HG03460 (cell line): ENCODE results near the gene MYOCOS.
A peak's percentile ranks its signal among the peaks of the same experiment; 100 is the strongest.
"Not testable (repeated sequence)": the region's sequence is repeated elsewhere in the genome, so short reads cannot be mapped to it uniquely, and the experiment has no call there.

Source experiments
- ATAC-seq: cut with Tn5 transposase; IDR thresholded peaks from one replicate; pipeline ENCODE4 v1.9.1; 2021; ENCODE audit not compliant: unreplicated experiment

MYOCOS gene, protein sequence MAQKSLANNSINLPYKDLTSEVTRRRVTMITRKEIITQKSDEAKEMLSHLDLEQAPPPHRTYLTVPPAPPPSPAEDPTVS

DNA sequence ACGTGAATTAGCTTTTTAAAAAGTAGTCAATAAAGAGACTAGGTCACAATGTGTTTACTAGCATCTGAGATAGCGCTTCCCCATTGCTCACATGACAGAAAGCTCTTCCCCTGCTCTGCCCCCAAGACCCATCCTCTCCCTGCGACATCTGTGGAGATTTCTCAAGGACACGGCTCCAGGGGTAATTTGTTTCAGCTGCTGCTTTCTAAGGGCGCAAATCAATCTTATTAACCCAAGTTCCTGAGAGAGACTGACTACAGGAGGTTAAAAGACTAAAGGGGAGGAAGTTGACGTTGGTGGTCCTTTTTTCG lies at the start of gene MYOCOS:
TSS of gene MYOCOS (plus strand) at position 92 of the 311 bp plus-strand sequence. CDS start 1,641 bp downstream, outside the sequence.
- ATAC-seq = no peak

DNA sequence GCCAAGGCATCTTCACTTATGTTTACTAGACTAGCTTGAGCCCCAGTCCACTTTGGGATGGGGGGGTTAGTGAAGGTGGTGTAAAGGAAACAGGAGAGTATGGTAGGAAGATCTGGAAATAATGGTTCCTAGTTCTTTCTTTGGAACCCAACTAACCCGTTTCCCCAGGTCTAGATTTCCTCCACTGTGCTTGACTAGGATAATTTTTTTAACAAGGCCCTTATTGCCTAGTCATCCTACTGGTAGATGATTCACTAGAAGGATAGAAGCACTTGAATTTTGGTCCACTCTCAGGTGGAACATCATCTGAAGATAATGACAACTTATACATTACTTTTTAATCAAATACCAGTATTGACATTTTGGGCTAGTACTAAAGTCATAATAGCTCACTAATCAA lies 45.9 kb upstream of the MYOCOS start:
- no peak for ATAC-seq

DNA sequence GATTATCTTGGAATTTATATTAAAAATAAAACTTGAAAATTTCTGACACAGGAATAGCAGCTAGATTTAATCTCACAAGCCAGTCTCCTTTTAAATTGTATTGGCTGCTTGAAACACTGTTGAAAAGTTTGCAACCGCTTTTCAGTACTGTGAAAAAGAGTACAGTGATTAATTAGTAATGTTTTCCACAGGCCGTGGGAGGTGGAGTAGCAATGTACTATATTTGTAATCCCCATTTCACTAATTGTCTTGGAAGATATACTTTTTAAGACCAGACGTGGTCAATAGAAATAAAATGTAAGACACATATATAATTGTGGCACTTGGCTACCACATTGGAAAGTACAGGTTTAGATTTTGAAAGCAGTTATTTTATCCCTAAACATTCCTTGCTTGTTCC lies 40.8 kb upstream of the MYOCOS start:
- ATAC-seq = no peak

DNA sequence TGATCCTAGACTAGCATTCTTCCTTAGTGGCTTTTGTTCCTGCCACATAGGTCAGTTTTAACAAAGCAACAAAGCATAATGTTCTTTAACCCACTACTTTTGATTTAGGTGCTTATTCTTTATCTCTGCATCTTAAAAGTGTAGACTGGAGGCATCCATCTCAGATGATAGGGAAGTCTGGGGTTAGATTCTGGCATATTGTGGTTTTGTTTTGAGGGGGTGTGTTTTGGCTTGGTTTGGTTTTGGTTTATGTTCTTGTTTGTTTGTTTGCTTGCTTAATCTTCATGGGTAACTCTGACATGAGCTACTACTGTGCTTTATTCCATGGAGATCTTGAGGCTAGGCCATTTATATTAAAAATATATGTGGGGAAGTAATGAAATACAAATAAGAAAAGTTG lies 40.3 kb upstream of the MYOCOS start:
- no peak for ATAC-seq

DNA sequence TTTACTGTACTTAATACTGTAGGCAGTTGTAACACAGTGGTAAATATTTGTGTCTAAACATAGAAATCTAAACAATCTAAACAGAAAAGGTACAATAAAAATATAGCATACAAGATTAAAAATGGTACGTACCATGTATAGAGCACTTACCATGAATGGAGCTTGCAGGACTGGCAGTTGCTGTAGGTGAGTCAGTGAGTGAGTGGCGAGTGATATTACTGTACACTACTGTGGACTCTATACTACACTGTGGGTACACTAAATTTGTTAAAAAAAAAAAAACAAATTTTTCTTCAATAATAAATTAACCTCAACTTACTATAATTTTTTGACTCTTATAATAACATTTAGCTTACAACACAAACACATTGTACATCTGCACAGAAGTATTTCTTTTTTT lies 39.5 kb upstream of the MYOCOS start:
- ATAC-seq = no peak

DNA sequence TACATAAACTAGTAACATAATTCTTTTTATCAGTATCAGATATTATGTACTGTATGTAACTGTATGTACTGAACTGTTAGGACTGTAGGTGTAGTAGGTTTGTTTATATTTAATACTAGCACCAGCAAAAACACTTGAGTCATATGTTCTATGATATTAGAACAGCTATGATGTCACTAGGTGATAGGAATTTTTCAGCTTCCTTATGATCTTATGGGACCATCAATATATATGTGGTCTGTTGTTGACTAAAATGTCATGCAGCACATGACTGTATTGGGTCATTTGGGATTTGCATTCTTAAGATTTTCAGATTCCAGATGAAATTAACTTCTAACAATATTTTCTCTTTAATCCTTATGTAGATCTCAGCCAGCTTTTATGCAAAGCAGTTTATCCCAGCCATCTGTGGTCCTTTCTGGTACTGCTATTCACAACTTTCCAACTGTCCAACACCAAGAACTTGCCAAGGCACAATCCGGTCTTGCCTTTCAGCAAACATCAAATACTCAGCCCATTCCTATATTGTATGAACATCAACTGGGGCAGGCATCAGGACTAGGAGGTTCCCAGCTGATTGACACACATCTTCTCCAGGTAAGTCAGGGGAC lies 38.3 kb upstream of the MYOCOS start:
- ATAC-seq = no peak

DNA sequence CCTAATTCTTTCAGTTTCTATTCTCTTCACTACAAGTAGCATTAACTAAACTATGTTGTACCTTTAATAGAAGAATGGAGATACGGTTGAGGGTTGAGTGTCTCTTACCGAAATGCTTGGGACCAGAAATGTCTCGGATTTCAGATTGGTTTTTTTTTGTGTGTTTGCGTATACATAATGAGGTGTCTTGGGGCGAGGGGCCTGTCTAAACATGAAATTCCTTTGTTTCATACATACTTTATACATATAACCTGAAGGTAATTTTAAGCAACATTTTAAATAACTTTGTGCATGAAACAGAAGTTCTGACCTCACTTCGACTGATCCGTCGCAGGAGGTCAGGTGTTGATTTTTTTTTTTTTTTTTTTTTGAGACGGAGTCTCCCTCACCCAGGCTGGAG lies 36.3 kb upstream of the MYOCOS start:
- no peak for ATAC-seq

DNA sequence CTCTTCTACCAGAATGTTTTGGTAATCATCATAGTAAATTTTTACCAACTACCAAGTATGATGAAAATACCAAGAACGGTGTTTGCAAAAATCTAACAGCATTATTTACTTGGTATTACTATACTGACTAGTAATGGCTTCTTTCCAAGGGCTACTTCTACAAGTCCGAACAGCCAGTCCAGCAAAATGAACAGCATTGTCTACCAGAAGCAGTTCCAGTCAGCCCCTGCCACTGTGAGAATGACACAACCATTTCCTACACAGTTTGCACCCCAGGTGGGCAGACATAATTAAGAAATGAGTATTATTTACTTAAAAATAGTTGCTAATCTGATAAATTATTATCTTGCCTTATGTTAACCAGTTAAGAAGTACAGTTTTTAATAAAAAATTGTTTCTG lies 33.8 kb upstream of the MYOCOS start:
- ATAC-seq = no peak

DNA sequence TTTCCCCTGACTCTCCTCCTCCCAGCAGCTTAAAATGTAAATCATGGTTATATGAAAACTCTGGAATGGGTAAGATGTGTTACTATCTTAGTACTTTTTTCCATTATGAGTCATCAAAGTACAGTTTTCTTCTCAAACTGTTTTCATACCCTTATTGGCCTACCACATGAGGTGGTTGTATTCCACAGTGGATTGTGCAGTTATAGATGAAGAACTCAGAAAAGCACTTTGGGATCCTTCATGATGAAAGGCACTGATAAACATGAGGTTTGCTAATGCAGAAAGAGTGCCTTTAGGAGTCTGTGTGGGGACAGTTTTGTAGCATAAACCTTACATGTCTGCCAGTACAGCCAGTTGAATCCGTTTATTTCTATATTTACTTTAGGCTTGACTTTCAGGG lies 32.0 kb upstream of the MYOCOS start:
- no peak for ATAC-seq

DNA sequence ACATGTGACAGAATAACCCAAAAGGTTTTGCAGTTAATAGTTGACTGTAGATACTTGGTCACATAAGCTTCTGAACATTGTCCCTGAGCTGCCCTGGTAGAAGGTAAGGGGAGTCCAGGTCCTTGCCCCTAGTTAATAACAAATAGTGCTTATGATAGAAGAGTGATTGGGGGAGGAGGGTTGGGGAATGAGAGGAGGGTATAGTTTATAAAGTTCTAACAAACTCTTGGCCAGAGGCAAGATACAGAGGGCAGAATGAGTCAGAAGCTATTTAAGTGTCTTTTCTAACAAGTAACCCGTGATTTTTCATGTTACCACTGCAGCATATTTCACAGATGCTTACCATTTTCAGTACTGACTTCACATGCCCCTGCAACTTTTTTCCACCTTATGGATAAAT lies 26.7 kb upstream of the MYOCOS start:
- ATAC-seq = no peak

DNA sequence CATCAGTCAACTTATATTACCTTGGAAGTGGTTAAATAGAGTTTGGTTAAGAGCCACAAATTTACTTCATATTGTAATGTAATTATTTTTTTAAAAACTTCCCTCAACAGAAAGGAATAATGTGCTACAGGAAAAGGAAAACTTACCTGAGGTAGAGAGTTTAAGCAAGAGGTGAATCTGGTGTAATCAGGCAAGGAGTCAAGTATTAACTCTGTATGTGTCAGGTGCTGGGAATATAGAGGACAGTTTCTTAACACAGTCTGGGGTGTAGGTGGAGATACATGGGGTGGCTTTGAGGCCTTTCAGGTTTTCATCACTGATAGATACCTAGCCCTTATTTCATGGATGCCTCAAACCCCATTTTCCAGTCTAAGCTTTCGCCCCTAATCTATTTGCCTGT lies 25.9 kb upstream of the MYOCOS start:
- no peak for ATAC-seq

DNA sequence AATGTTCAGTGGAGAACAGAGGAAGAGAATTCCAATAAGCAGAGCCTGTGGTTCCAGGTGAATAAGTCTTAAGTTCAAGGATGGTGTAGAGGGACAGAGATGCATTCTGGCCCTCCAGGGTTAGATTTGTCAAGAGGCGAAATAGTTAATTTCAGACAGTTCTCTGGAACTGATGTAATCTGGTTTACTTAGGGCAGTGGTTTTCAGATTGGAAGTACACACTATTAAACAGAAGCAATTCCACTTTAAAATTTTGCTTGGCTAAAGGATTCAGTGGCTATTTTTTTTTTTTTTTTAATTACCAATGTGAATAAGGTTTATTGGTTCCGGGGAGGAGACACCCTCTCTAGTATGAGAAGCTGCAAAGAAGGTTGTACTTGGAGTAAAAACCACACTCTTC lies 25.3 kb upstream of the MYOCOS start:
- ATAC-seq = no peak

DNA sequence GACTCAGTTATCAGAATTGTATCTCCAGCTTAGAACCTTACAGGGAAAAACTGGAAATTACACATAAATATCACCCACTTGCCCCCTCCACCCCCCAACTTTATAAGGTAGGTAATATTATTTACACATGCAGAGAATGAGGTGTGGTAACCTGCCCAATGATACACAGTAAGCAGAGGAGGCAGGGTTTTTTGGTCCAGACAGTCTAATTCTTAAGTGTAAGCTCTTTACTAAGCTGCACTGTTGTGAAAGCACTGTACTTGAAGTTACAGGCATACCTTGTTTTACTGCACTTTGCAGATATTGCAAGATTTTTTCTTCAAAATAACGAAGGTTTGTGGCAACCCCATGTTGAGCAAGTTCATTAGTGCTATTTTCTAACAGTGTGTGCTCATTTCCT lies 24.8 kb upstream of the MYOCOS start:
- no peak for ATAC-seq

DNA sequence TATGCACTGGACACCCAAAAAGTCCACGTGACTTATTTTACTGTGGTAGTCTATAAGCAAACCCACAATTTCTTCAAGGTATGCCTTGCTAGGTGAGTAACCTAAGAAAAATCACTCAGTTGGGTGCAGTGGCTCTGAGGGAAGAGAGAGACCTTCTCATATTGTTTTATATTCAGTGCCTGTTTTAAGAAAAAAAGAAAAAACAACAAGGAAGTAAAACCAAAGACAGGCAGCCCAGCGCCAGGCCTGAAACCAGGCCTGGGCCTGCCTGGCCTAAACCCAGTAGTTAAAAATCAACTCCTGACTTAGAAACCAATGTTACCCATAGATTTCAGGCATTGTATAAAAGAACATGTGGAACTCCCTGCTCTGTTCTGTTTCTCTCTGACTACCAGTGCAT lies 21.7 kb upstream of the MYOCOS start:
- ATAC-seq = not testable (repeated sequence)

DNA sequence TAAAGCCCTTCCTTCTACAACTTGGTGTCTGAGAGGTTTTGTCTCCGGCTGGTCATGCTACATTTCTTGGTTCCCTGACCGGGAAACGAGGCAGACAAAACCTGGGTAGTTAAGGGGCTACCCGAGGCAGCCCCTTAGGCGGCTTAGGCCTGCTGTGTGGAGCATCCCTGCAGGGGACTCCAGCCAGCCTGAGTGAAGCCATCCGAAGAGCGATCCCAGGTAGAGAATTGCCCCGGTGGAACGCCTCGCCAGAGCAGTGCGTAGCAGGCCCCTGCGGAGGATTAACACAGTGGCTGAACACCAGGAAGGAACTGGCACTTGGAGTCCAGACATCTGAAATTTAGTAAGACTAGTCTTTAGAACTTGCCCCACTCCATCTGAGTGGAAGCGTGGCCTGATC lies 21.2 kb upstream of the MYOCOS start:
- no peak for ATAC-seq

DNA sequence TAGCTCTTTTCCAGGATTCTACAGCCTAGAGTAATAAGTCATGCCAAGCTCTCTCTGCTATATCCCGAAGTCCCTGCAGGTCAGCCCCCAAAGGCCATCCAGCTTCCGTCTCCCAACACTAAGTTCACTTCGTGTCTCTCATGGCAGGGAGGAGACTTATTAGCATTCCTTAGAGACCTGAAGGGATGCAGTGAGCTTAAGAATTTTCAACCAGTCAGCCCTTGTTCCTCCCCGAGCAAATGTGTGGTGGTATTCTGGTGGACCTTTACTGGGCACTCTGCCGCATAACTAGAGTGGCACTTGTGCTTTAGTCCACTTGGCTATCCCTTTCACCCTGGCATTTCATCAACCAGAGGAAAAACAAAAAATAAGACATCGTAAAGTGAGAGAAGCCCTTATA lies 19.0 kb upstream of the MYOCOS start:
- ATAC-seq = not testable (repeated sequence)

DNA sequence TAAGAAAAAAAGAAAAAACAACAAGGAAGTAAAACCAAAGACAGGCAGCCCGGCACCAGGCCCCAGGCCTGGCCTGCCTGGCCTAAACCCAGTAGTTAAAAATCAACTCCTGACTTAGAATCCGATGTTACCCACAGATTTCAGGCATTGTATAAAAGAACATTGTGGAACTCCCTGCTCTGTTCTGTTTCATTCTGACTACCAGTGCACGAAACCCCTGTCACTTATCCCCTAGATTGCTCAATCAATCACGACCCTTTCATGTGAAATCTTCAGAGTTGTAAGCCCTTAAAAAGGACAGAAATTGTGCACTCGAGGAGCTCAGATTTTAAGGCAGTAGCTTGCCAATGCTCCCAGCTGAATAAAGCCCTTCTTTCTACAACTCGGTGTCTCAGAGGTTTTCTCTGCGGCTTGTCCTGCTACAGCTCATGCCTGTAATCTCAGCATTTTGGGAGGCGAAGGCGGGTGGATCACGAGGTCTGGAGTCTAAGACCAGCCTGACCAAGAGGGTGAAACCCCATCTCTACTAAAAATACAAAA lies 15.6 kb upstream of the MYOCOS start:
- ATAC-seq = peak; percentile 56

DNA sequence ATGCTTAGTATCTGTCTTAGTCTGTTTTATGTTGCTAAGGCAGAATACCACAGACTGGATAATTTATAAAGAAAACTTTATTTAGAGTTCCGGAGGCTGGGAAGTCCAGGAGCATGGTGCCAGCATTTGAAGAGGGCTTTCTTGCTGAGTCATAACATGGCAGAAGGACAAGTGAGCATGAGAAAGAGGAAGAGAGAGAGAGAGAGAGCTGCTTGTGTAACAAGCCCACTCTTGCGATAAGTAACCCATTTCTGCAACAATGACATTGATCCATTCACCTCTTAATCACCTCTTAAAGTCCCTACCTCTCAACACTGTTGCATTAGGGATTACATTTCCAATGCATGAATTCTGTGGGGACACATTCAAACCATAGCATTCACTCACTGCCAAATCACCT lies 11.7 kb upstream of the MYOCOS start:
- ATAC-seq = no peak

DNA sequence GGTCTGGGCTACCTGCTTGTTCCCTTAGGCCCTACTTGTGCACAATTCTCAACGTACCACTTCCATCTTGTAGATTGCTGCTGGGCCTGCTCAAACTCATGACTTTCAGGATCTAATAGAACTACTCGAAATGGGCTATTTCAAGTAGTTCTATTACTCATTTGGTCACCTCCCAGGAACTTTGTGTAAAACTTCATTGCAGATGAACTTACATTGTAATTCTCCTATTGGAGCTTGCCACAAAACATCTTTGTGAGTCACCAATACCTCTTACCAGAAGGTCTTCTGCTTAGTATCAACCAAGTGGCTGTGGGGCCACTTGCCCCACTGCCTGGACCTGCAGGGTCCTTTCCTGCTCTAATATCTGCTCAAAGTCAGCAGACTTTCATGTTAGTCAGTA lies 10.7 kb upstream of the MYOCOS start:
- ATAC-seq = no peak

DNA sequence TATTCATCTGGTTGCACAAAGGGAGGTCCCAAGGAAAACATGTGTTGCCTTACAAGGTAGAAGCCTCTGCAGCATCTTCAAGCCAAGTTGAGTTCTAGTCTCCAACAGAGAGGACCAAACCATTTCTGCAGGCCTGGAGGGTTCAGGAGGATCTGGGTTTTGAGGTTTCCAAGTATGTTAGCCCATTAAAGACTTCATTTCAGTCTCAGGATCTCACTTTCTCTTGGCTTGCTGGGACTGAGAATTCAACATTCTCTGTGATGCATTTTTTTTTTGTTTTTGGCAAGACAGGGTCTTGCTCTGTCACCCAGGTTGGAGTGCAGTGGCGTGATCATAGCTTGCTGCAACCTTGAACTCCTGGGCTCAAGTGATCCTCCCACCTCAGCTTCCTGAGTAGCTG lies 8.8 kb upstream of the MYOCOS start:
- ATAC-seq = no peak

DNA sequence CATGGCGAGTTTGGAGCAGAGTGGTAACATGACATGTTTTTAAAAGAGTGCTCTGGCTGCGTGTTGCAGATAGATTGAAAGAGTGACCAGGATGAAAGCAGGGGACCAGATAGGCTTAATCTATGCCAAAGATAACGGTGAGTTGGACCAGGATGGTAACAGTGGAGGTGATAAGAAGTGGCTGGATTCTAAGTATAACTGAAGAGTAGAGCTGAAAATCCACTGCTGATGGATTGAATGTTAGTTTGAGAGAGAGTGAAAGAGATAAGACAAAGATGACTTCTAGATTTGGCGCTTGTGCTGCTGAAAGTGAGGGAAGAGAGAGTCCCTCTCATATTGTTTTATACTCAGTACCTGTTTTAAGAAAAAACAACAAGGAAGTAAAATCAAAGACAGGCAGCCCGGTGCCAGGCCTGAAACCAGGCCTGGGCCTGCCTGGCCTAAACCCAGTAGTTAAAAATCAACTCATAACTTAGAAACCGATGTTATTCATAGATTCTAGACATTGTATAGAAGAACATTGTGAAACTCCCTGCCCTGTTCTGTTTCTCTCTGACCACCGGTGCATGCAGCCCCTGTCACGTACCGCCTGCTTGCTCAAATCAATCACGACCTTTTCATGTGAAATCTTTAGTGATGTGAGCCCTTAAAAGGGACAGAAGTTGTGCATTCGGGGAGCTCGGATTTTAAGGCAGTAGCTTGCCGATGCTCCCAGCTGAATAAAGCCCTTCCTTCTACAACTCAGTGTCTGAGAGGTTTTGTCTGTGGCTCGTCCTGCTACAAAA lies 6.7 kb upstream of the MYOCOS start:
- ATAC-seq = peak; percentile 45

DNA sequence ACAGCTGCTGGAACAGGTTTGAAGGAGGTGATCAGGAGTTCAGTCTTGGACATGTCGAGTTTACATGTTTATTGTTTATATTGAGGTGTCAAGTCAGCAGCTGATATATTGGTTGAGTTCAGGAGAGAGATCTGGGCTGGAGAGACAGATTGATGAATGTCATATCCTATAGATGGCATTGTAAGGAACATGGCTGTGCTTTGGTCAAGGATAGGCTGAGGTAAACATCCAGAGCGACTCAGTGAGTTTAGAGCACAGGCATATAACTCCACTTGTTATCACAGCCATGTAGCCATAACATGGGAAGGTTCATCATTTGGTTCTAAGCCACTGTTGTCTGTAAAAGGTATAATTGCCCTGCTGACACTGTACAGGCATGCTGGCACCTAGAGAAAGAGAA lies 5.5 kb upstream of the MYOCOS start:
- ATAC-seq = no peak
